ENCODE data around the gene TYW1. TPM values are rescaled to one million over a fixed set of nuclear protein-coding genes. Genes with fewer than 3 reads are reported as not detected.
A peak's percentile ranks its signal among the peaks of the same experiment; 100 is the strongest.
"Not testable (repeated sequence)": the region's sequence is repeated elsewhere in the genome, so short reads cannot be mapped to it uniquely, and the experiment has no call there.

The TYW1 gene
- total and polyA plus RNA-seq, 2 of the 4 experiments (the other 2 are of a cell fraction), result 10.7 to 23.7 TPM

DNA sequence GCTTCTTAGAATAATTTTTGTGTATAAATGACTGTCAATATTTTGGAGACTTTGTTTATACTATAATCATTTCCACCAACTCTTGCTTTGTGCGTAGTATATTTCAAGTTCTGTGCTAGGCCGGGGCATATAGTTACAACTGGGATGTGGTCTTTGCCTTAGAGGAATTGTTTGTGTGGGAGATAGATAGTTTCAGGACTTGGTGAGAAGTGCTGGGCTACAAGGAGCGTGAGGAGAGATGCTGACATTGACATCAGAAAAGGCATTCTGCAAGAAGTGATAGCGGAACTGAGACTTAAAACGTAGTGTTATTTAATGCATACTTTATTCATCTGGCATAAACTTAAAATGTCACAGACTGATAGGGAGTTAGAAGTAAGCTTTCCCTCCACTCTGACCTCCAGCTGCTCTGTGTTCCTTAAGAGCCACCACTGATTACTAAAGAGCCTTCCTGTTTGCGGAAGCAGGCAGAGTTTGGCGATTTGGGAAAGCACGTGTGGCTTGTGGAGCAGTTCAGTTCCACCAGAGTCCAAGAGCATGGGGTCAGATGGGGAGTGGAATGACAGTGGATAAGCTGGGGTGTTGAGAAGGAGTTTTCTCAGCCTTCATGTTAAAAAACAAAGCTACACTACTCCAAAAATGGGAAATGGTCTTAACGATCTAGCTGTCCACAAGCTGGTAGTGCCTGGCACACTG is 146.6 kb downstream of the TYW1 start:
- H3K4ac ChIP-seq (ENCODE audit: low read depth, low read length); intact Hi-C loops (cut with micrococcal nuclease); H2BK20ac ChIP-seq (ENCODE audit: low read depth, low read length); H4K5ac ChIP-seq (ENCODE audit: low read depth, low read length); H3K27ac ChIP-seq (ENCODE audit: insufficient read depth, low read length); H3K9ac ChIP-seq (ENCODE audit: low read depth, low read length); H3K4me3 ChIP-seq (ENCODE audit: insufficient read depth, low read depth, low read length); H4K91ac ChIP-seq (ENCODE audit: insufficient read depth, low read depth, low read length); H2BK15ac ChIP-seq (ENCODE audit: low read depth, low read length); H2AK9ac ChIP-seq (replicated peaks; ENCODE audit: low read depth, low read length, poor library complexity); H2BK120ac ChIP-seq (ENCODE audit: low read depth, low read length); H4K8ac ChIP-seq (ENCODE audit: low read depth in 2 of 2, low read length in 2 of 2); H3K14ac ChIP-seq (replicated peaks; ENCODE audit: low read depth, low read length); BruUV-seq (replicated peaks); dilution Hi-C loops (cut with HindIII; ENCODE audit: low sequenced_read_pairs, unreplicated experiment); H3K9me3 ChIP-seq (ENCODE audit: control insufficient read depth, insufficient read depth, low read length); H4K20me1 ChIP-seq (ENCODE audit: insufficient read depth, low read length); H3K36me3 ChIP-seq (ENCODE audit: control insufficient read depth, insufficient read depth, low read length); POLR2A ChIA-PET (ENCODE audit: unreplicated experiment); CTCF ChIA-PET; H2BK5ac ChIP-seq (ENCODE audit: low read depth, low read length, poor library complexity, severe bottlenecking); H3K18ac ChIP-seq (ENCODE audit: low read depth, low read length); H3K9me1 ChIP-seq (ENCODE audit: insufficient read depth, low read length); H2AK5ac ChIP-seq (ENCODE audit: low read depth, low read length); H2AFZ ChIP-seq (replicated peaks; ENCODE audit: low read length, poor library complexity); H3K4me1 ChIP-seq (ENCODE audit: control insufficient read depth, insufficient read depth, low read length); H3K27me3 ChIP-seq (ENCODE audit: control insufficient read depth, insufficient read depth, low read length); in situ Hi-C loops (cut with MboI; ENCODE audit: low sequenced_read_pairs); H3K56ac ChIP-seq (ENCODE audit: extremely low read depth, insufficient read depth, low read length); H3K79me1 ChIP-seq (ENCODE audit: low read depth in 1 of 2, low read length in 2 of 2): not testable (repeated sequence)
- no CpG with 5 or more reads among the region's 9 CpGs for WGBS, 2 experiments (ENCODE audit: extremely low coverage in 2 of 2, insufficient read length in 1 of 2)
- peak; percentile 49 for ATAC-seq (ENCODE audit: low read depth)
- peak; percentile 7 for DNase-seq
- 0 out of 2 replicates have a peak overlapping the region, but pooled peaks have one; percentile 59 for H3K23ac ChIP-seq (ENCODE audit: low read depth, low read length)
- peak overlapping the region; percentile 4 for H3K4me2 ChIP-seq (ENCODE audit: low read depth, low read length)

DNA sequence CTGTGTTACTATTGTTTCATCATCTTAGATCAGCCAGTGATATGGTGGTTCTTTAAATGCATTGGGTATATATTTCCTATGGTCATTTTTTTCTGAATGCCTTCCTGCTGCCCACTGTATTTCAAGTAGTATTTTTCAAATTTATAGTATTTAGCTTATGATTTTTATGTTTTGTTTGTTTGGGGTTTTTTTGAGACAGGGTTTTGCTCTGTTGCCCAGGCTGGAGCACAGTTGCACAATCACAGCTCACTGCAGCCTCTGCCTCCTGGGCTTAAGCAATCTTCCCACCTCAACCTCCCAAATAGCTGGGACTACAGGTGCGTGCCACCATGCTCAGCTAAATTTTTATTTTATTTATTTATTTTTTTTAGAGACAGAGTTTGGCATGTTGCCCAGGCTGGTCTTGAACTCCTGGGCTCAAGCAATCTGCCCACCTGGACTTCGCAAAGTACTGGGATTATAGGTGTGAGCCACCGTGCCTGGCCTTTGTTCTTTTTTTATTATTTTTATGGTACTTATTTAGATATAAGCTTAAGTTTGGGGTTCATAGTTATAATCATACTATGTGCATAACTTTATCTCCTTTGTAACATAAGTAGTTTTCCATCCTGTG is 149.1 kb downstream of the TYW1 start:
- H4K20me1 ChIP-seq (ENCODE audit: insufficient read depth, low read length); H2BK20ac ChIP-seq (ENCODE audit: low read depth, low read length); H3K23ac ChIP-seq (ENCODE audit: low read depth, low read length); H3K79me1 ChIP-seq (ENCODE audit: low read depth in 1 of 2, low read length in 2 of 2); intact Hi-C loops (cut with micrococcal nuclease); H4K91ac ChIP-seq (ENCODE audit: insufficient read depth, low read depth, low read length); H2AFZ ChIP-seq (replicated peaks; ENCODE audit: low read length, poor library complexity); H3K4ac ChIP-seq (ENCODE audit: low read depth, low read length); dilution Hi-C loops (cut with HindIII; ENCODE audit: low sequenced_read_pairs, unreplicated experiment); H3K4me1 ChIP-seq (ENCODE audit: control insufficient read depth, insufficient read depth, low read length); H3K9ac ChIP-seq (ENCODE audit: low read depth, low read length); H4K5ac ChIP-seq (ENCODE audit: low read depth, low read length); H3K18ac ChIP-seq (ENCODE audit: low read depth, low read length); CTCF ChIA-PET; H3K27me3 ChIP-seq (ENCODE audit: control insufficient read depth, insufficient read depth, low read length); H2BK120ac ChIP-seq (ENCODE audit: low read depth, low read length); in situ Hi-C loops (cut with MboI; ENCODE audit: low sequenced_read_pairs); H2AK9ac ChIP-seq (replicated peaks; ENCODE audit: low read depth, low read length, poor library complexity); H3K9me3 ChIP-seq (ENCODE audit: control insufficient read depth, insufficient read depth, low read length); BruUV-seq (replicated peaks); H3K36me3 ChIP-seq (ENCODE audit: control insufficient read depth, insufficient read depth, low read length); H3K4me2 ChIP-seq (ENCODE audit: low read depth, low read length); H3K56ac ChIP-seq (ENCODE audit: extremely low read depth, insufficient read depth, low read length); H3K27ac ChIP-seq (ENCODE audit: insufficient read depth, low read length); H2AK5ac ChIP-seq (ENCODE audit: low read depth, low read length); H3K9me1 ChIP-seq (ENCODE audit: insufficient read depth, low read length); ATAC-seq (ENCODE audit: low read depth); DNase-seq; H2BK5ac ChIP-seq (ENCODE audit: low read depth, low read length, poor library complexity, severe bottlenecking); H2BK15ac ChIP-seq (ENCODE audit: low read depth, low read length); H4K8ac ChIP-seq (ENCODE audit: low read depth in 2 of 2, low read length in 2 of 2); H3K14ac ChIP-seq (replicated peaks; ENCODE audit: low read depth, low read length); POLR2A ChIA-PET (ENCODE audit: unreplicated experiment); H3K4me3 ChIP-seq (ENCODE audit: insufficient read depth, low read depth, low read length): not testable (repeated sequence)
- no CpG with 5 or more reads among the region's 3 CpGs for WGBS, 2 experiments (ENCODE audit: extremely low coverage in 2 of 2, insufficient read length in 1 of 2)
